Cardiac muscle cell (in vitro differentiated cells and primary cell): Measurements from ENCODE around the gene TOMM6. TPM values are rescaled to one million over a fixed set of nuclear protein-coding genes. Genes with fewer than 3 reads are reported as not detected.
"Not testable (repeated sequence)": the region's sequence is repeated elsewhere in the genome, so short reads cannot be mapped to it uniquely, and the experiment has no call there.

Experiments used
- DNase-seq, 2 donors: peaks; one replicate each; pipeline versions ENCODE4 v3.0.0 to v3.0.0-alpha.2; 2010 to 2017; ENCODE audit warnings: low read depth in 1 of 2, low spot score in 1 of 2
- H3K27ac ChIP-seq: fragments of 200-600 bp; sonication (generic); 2 replicates; pipeline ENCODE4 v1.5.1; 2016
- H3K27me3 ChIP-seq: fragments of 200-600 bp; sonication (generic); 2 replicates; pipeline ENCODE4 v1.6.0; 2016; ENCODE audit warnings: control low read depth
- H3K36me3 ChIP-seq: fragments of 200-600 bp; sonication (generic); 2 replicates; pipeline ENCODE4 v1.5.1; 2016; ENCODE audit warnings: control low read depth
- H3K4me1 ChIP-seq: fragments of 200-600 bp; sonication (generic); 2 replicates; pipeline ENCODE4 v1.8.1; 2017; ENCODE audit warnings: low read depth, mild to moderate bottlenecking, mixed run types
- H3K4me3 ChIP-seq: fragments of 200-600 bp; sonication (generic); 2 replicates; pipeline ENCODE4 v1.5.1; 2016; ENCODE audit warnings: mild to moderate bottlenecking
- H3K9me3 ChIP-seq: fragments of 200-600 bp; sonication (generic); 2 replicates; pipeline ENCODE4 v1.5.1; 2017; ENCODE audit warnings: low read depth, mild to moderate bottlenecking, control low read depth
- CTCF ChIP-seq: IDR thresholded peaks from 2 replicates; pipeline ENCODE4 v1.5.1; 2012; ENCODE audit warnings: low read depth, mild to moderate bottlenecking, low read length
- polyA plus RNA-seq: library from polyadenylated mRNA; unstranded; fragments of >200 nt; fragmentation: Nextera tagmentation; extraction: Ambion mirVana; gene quantifications from 2 replicates; pipeline ENCODE4 v1.2.1, GENCODE V29; 2016
- total RNA-seq: library from RNA; depleted of rRNA; stranded (reverse); fragments of >200 nt; gene quantifications from 2 replicates; pipeline ENCODE4 v1.2.3, GENCODE V29; 2016

The TOMM6 gene
- total and polyA plus RNA-seq, 2 experiments from 2014 or later: 113 to 232 TPM

- TF ChIP-seq CTCF: no peak
- Histone ChIP-seq H3K36me3 (no peaks in the 10 kb centered on the region), H3K27ac (no peak overlapping the region), H3K9me3 (no peaks in the 10 kb centered on the region), H3K4me3 (no peak overlapping the region), H3K27me3 (no peaks in the 10 kb centered on the region), H3K4me1 (no peaks in the 10 kb centered on the region)
- no peak for DNase-seq
These were observed 29.4 kb upstream of the TOMM6 start for GRCh38 chr6:41757931-41758640.

GRCh38 chr6:41758641-41759035 is 28.9 kb upstream of the TOMM6 start:
- TF ChIP-seq CTCF: no peak
- no peak overlapping the region for H3K4me3 ChIP-seq

GRCh38 chr6:41759106-41759904 is 28.2 kb upstream of the TOMM6 start:
- no peak for DNase-seq
- no peak for TF ChIP-seq CTCF
- Histone ChIP-seq H3K9me3 (no peaks in the 10 kb centered on the region), H3K4me3 (no peak overlapping the region), H3K27ac (no peak overlapping the region), H3K4me1 (no peaks in the 10 kb centered on the region), H3K27me3 (no peaks in the 10 kb centered on the region), H3K36me3 (no peaks in the 10 kb centered on the region)

More at GRCh38 chr6:41758641-41759035, 28.9 kb upstream of the TOMM6 start:
- Histone ChIP-seq H3K36me3 (no peaks in the 10 kb centered on the region), H3K4me1 (no peaks in the 10 kb centered on the region), H3K27me3 (no peaks in the 10 kb centered on the region), H3K27ac (no peak overlapping the region), H3K9me3 (no peaks in the 10 kb centered on the region)
- no peak for DNase-seq

GRCh38 chr6:41759905-41760579 is 27.5 kb upstream of the TOMM6 start:
- H3K9me3 ChIP-seq: no peaks in the 10 kb centered on the region
- no peaks in the 10 kb centered on the region for H3K36me3 ChIP-seq
- no peaks in the 10 kb centered on the region for H3K4me1 ChIP-seq
- no peak overlapping the region for H3K27ac ChIP-seq
- H3K27me3 ChIP-seq: no peaks in the 10 kb centered on the region
- no peak for DNase-seq
- TF ChIP-seq CTCF: no peak
- H3K4me3 ChIP-seq: no peak overlapping the region

GRCh38 chr6:41763470-41763869 is 24.0 kb upstream of the TOMM6 start:
- Histone ChIP-seq H3K36me3 (no peaks in the 10 kb centered on the region), H3K4me3 (no peak overlapping the region), H3K27ac (no peak overlapping the region), H3K27me3 (no peaks in the 10 kb centered on the region), H3K4me1 (peaks cover 17% of the 10 kb centered on the region), H3K9me3 (no peaks in the 10 kb centered on the region)
- DNase-seq: no peak
- TF ChIP-seq CTCF: no peak

- H3K4me3 ChIP-seq, H3K36me3 ChIP-seq, DNase-seq, H3K27ac ChIP-seq, H3K9me3 ChIP-seq, H3K27me3 ChIP-seq: not testable (repeated sequence)
- H3K4me1 ChIP-seq: peaks cover 23% of the 10 kb centered on the region
These were observed 21.3 kb upstream of the TOMM6 start for GRCh38 chr6:41766043-41766664.
